Naive thymus-derived CD4-positive, alpha-beta T cell (primary cell): Measurements from ENCODE around the gene GRAMD4. TPM values are rescaled to one million over a fixed set of nuclear protein-coding genes. Genes with fewer than 3 reads are reported as not detected.
"Not testable (repeated sequence)": the region's sequence is repeated elsewhere in the genome, so short reads cannot be mapped to it uniquely, and the experiment has no call there.

ENCODE experiments used
- ATAC-seq: fragments of 150-1000 bp; cut with Tn5 transposase; 2 replicates; pipeline ENCODE4 v1.10.0; 2021; ENCODE audit warnings: mild to moderate bottlenecking, moderate library complexity
- CTCF ChIA-PET: fragments of 350-600 bp; sonication (Branson Sonifier 250); formaldehyde crosslinking; loops from one replicate; lab custom pipeline; 2021; ENCODE audit warnings: antibody characterized with exemption; lab: Charles Lee
- POLR2A ChIA-PET: fragments of 350-600 bp; sonication (Branson Sonifier 250); formaldehyde crosslinking; loops from one replicate; lab custom pipeline; 2021; ENCODE audit warnings: antibody characterized with exemption, inconsistent platforms; lab: Charles Lee
- DNase-seq, 9 donors: peaks; one replicate each; pipeline versions ENCODE4 v3.0.0 to v3.0.0-alpha.2; 2020 to 2022; ENCODE audit warnings: mixed read lengths in 1 of 9
- H3K27ac ChIP-seq: one replicate; pipeline ENCODE4 v1.7.0; 2013; ENCODE audit warnings: mild to moderate bottlenecking, low read depth, low read length, moderate library complexity
- H3K27me3 ChIP-seq, 2 donors: one replicate each; pipeline ENCODE4 v1.7.0; 2013; ENCODE audit warnings: low read length in 2 of 2, mild to moderate bottlenecking in 2 of 2, moderate library complexity in 2 of 2; ENCODE audit not compliant: control insufficient read depth in 2 of 2, insufficient read depth in 2 of 2
- H3K36me3 ChIP-seq, 3 experiments: 1 replicate in 2 of 3; 2 replicates in 1 of 3; pipeline ENCODE4 v1.7.0; 2013; ENCODE audit warnings: low read length in 3 of 3, mild to moderate bottlenecking in 3 of 3, moderate library complexity in 1 of 3; ENCODE audit not compliant: insufficient read depth in 3 of 3, control insufficient read depth in 2 of 3
- H3K4me1 ChIP-seq, 2 donors: one replicate each; pipeline ENCODE4 v1.7.0; 2013; ENCODE audit warnings: low read length in 2 of 2, mild to moderate bottlenecking in 2 of 2, moderate library complexity in 1 of 2; ENCODE audit not compliant: control insufficient read depth in 2 of 2, insufficient read depth in 2 of 2
- H3K4me3 ChIP-seq: 2 replicates; pipeline ENCODE4 v1.7.0; 2013; ENCODE audit warnings: mild to moderate bottlenecking, low read length
- H3K9me3 ChIP-seq, 3 experiments: 1 replicate in 2 of 3; 2 replicates in 1 of 3; pipeline ENCODE4 v1.7.0; 2013; ENCODE audit warnings: low read length in 3 of 3; ENCODE audit not compliant: control insufficient read depth in 2 of 3
- H3K27ac Mint-ChIP-seq, 9 donors: one replicate each; pipeline ENCODE4 v1.8.0; 2020 to 2022; ENCODE audit warnings: mixed read lengths in 9 of 9, mild to moderate bottlenecking in 8 of 9, moderate library complexity in 5 of 9, inconsistent platforms in 2 of 9
- H3K27me3 Mint-ChIP-seq, 5 donors: one replicate each; pipeline ENCODE4 v1.8.0; 2021 to 2022; ENCODE audit warnings: mixed read lengths in 5 of 5, mild to moderate bottlenecking in 1 of 5
- H3K36me3 Mint-ChIP-seq, 5 donors: one replicate each; pipeline ENCODE4 v1.8.0; 2020 to 2022; ENCODE audit warnings: mixed read lengths in 5 of 5, mild to moderate bottlenecking in 3 of 5, inconsistent platforms in 1 of 5
- H3K4me1 Mint-ChIP-seq, 7 donors: one replicate each; pipeline ENCODE4 v1.8.0; 2020 to 2022; ENCODE audit warnings: mixed read lengths in 7 of 7, mild to moderate bottlenecking in 3 of 7, inconsistent platforms in 1 of 7
- H3K4me3 Mint-ChIP-seq, 10 donors: one replicate each; pipeline ENCODE4 v1.8.0; 2020 to 2022; ENCODE audit warnings: mild to moderate bottlenecking in 10 of 10, mixed read lengths in 10 of 10, moderate library complexity in 6 of 10, inconsistent platforms in 2 of 10
- H3K9me3 Mint-ChIP-seq, 11 donors: one replicate each; pipeline ENCODE4 v1.8.0; 2020 to 2022; ENCODE audit warnings: mixed read lengths in 11 of 11, mild to moderate bottlenecking in 4 of 11, inconsistent platforms in 1 of 11, moderate library complexity in 1 of 11
- intact Hi-C, 2 donors: fragments of 100-400 bp; cut with micrococcal nuclease; formaldehyde crosslinking; loops; one replicate each; pipeline ENCODE4 v1.15.1; 2023
- polyA plus RNA-seq, 2 donors: library from polyadenylated mRNA; unstranded; fragments of 300-500 nt; fragmentation: Illumina TruSeq; gene quantifications; one replicate each; pipeline ENCODE4 v1.2.3, GENCODE V29; 2021
- total RNA-seq, 6 experiments: library from RNA in 5 of 6; stranded (reverse) in 5 of 6; gene quantifications; 1 replicate in 5 of 6; 2 replicates in 1 of 6; pipeline ENCODE4 v1.2.3 and lab custom pipeline; 2021 to 2026

The GRAMD4 gene
- total and polyA plus RNA-seq, 7 experiments from 2014 or later = 2.1 to 48.5 (median 14.8) TPM

- H3K4me1 Mint-ChIP-seq = peaks cover 10 to 27% (median 21%) of the 10 kb centered on the region in 7 donors
- H3K4me3 ChIP-seq = no peak overlapping the region
- no peaks in the 10 kb centered on the region for H3K27me3 Mint-ChIP-seq
- H3K27ac ChIP-seq = no peak overlapping the region
- peaks cover 12 to 13% of the 10 kb centered on the region in 2 donors for H3K4me1 ChIP-seq
- no peaks in the 10 kb centered on the region for H3K9me3 ChIP-seq
- ATAC-seq (no peak), DNase-seq (no peak)
- no peaks in the 10 kb centered on the region for H3K9me3 Mint-ChIP-seq
- no peaks in the 10 kb centered on the region for H3K36me3 ChIP-seq
- H3K36me3 Mint-ChIP-seq = no peaks in the 10 kb centered on the region
- intact Hi-C loops = no loop called here
- no peak overlapping the region for H3K27ac Mint-ChIP-seq
- no peak overlapping the region for H3K4me3 Mint-ChIP-seq
- ChIA-PET CTCF (no interaction called here), POLR2A (no interaction called here)
- H3K27me3 ChIP-seq = no peaks in the 10 kb centered on the region
Measured at GRCh38 chr22:46617986-46618647, 2.1 kb upstream of the GRAMD4 start.

DNA sequence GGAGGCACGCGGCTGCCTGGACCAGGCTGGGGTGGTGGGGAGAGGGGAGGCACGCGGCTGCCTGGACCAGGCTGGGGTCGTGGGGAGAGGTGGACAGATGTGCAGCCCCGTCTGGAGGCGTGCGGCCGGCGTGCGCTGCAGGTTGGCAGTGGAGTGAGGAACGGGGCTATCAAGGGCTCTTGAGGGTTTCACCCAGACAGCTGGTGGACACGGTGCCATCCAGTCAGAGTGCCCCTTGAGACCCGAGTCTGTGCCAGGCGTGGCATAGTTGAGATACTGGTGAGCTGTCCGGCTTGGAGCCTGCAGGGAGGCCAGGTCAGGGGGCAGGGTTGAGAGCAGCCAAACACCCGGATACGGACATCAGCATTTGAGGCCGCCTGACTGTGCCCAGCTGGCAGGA, 1.5 kb upstream of the GRAMD4 start:
- no peak overlapping the region for H3K27ac Mint-ChIP-seq
- peaks cover 6 to 22% (median 16%) of the 10 kb centered on the region in 7 donors for H3K4me1 Mint-ChIP-seq
- no peak overlapping the region for H3K4me3 Mint-ChIP-seq
- Histone ChIP-seq H3K36me3 (no peaks in the 10 kb centered on the region), H3K4me1 (peaks cover 7 to 8% of the 10 kb centered on the region in 2 donors), H3K27me3 (no peaks in the 10 kb centered on the region), H3K9me3 (no peaks in the 10 kb centered on the region), H3K4me3 (no peak overlapping the region), H3K27ac (no peak overlapping the region)
- H3K27me3 Mint-ChIP-seq = no peaks in the 10 kb centered on the region
- intact Hi-C loops = no loop called here
- no peaks in the 10 kb centered on the region for H3K36me3 Mint-ChIP-seq
- H3K9me3 Mint-ChIP-seq = no peaks in the 10 kb centered on the region
- CTCF ChIA-PET = no interaction called here
- no peak for DNase-seq
- ATAC-seq = no peak
- POLR2A ChIA-PET = no interaction called here

DNA sequence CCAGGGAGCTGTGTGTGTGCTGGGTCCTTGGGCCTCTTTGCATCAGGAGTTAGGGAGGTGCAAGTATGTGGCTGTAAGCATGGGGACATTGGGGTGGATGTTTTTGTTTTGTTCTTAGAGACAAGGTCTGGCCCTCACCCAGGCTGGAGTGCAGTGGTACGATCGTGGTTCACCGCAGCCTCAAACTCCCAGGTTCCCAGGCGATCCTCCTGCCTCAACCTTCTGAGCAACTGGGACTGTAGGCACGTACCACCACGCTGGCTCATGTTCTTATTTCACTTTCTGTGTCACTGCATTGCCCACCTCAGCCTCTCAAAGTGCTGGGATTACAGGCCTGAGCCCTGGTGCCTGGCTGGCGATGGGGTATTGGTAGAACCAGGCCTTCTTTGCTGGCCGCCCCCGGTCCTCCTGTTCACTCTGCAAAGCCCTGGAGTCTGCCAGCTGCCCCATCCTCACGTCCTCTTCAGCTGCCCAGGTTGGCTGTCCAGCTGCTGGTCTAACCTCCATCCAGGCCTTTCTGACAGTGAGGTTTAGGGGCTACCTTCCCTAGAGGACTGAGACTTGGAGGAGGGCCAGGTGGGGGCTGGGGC, 851 bp upstream of the GRAMD4 start:
- intact Hi-C loops = no loop called here
- Histone ChIP-seq H3K27ac (no peak overlapping the region), H3K9me3 (no peaks in the 10 kb centered on the region), H3K4me1 (peaks cover 4% of the 10 kb centered on the region in 2 donors), H3K27me3 (no peaks in the 10 kb centered on the region), H3K4me3 (no peak overlapping the region), H3K36me3 (no peaks in the 10 kb centered on the region)
- ATAC-seq (no peak), DNase-seq (no peak)
- POLR2A ChIA-PET = no interaction called here
- no peaks in the 10 kb centered on the region for H3K27me3 Mint-ChIP-seq
- no peak overlapping the region for H3K4me3 Mint-ChIP-seq
- CTCF ChIA-PET = no interaction called here
- no peaks in the 10 kb centered on the region for H3K9me3 Mint-ChIP-seq
- peaks cover 0 to 20% (median 9%) of the 10 kb centered on the region in 7 donors for H3K4me1 Mint-ChIP-seq
- H3K27ac Mint-ChIP-seq = no peak overlapping the region
- H3K36me3 Mint-ChIP-seq = no peaks in the 10 kb centered on the region

GRCh38 chr22:46620588-46621242, 529 bp downstream of the GRAMD4 start:
- no peak overlapping the region for H3K4me3 Mint-ChIP-seq
- no peaks in the 10 kb centered on the region for H3K9me3 ChIP-seq
- no peak overlapping the region for H3K4me3 ChIP-seq
- H3K27me3 ChIP-seq = no peaks in the 10 kb centered on the region
- intact Hi-C loops = no loop called here
- POLR2A ChIA-PET = no interaction called here
- ATAC-seq = no peak
- H3K27me3 Mint-ChIP-seq = no peaks in the 10 kb centered on the region
- H3K9me3 Mint-ChIP-seq = no peaks in the 10 kb centered on the region
- CTCF ChIA-PET = no interaction called here
- H3K36me3 Mint-ChIP-seq = no peaks in the 10 kb centered on the region
- H3K27ac Mint-ChIP-seq = no peak overlapping the region
- no peak overlapping the region for H3K27ac ChIP-seq
- no peaks in the 10 kb centered on the region for H3K4me1 ChIP-seq
- peaks cover 0 to 18% (median 6%) of the 10 kb centered on the region in 7 donors for H3K4me1 Mint-ChIP-seq
- no peaks in the 10 kb centered on the region for H3K36me3 ChIP-seq
- DNase-seq = no peak

GRCh38 chr22:46621243-46621930, 1.2 kb downstream of the GRAMD4 start:
- H3K36me3 ChIP-seq, H3K9me3 Mint-ChIP-seq, H3K27ac ChIP-seq, ATAC-seq, H3K9me3 ChIP-seq, H3K27me3 ChIP-seq, DNase-seq, H3K27ac Mint-ChIP-seq, intact Hi-C loops, H3K4me3 ChIP-seq, H3K27me3 Mint-ChIP-seq, H3K4me1 ChIP-seq, CTCF ChIA-PET, H3K36me3 Mint-ChIP-seq, H3K4me3 Mint-ChIP-seq: not testable (repeated sequence)
- POLR2A ChIA-PET = interaction anchor here (0.8 kb wide), 1 partner anchor 44 kb away, joined by 3 read pairs; no protein-coding TSS in a partner anchor
- H3K4me1 Mint-ChIP-seq = peaks cover 0 to 18% (median 7%) of the 10 kb centered on the region in 7 donors

DNA sequence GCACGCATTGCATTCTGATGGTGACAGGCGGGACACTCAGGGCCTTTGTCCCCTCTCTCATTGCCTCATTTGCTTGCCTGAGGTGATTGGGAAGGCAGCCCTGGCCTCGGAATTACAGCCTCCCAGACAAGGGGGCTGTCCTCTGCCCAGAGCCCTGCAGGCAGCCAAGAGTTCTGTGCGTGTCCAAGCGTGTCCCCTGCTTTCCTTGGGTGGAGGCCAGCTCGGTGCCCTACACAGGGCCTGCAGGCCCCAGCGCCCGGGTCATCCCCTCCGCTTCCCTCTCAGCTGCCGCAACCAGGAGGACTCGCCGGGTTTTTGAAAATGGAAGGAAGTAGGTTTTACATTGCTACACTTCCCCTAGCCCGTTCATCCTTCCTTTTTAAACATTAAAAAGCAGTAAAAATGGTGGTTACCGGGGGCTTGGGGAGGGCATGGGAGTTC, 1.9 kb downstream of the GRAMD4 start:
- no peak for DNase-seq
- Mint-ChIP-seq H3K36me3 (no peaks in the 10 kb centered on the region), H3K9me3 (no peaks in the 10 kb centered on the region), H3K27ac (peak overlapping the region in 1 of 9 donors; percentile 43), H3K27me3 (no peaks in the 10 kb centered on the region), H3K4me1 (peaks cover 0 to 18% (median 7%) of the 10 kb centered on the region in 7 donors), H3K4me3 (no peak overlapping the region)
- intact Hi-C loops = no loop called here
- no peaks in the 10 kb centered on the region for H3K4me1 ChIP-seq
- H3K4me3 ChIP-seq = no peak overlapping the region
- no peaks in the 10 kb centered on the region for H3K27me3 ChIP-seq
- ChIA-PET CTCF (no interaction called here), POLR2A (interaction anchor here (0.8 kb wide), 1 partner anchor 44 kb away, joined by 3 read pairs; no protein-coding TSS in a partner anchor)
- ATAC-seq = peak; percentile 32
- no peaks in the 10 kb centered on the region for H3K9me3 ChIP-seq
- no peaks in the 10 kb centered on the region for H3K36me3 ChIP-seq
- H3K27ac ChIP-seq = no peak overlapping the region
